ENCODE measurements around the gene IGSF9.

The IGSF9 gene

GRCh38 chr1:159944623-159945455, 574 bp downstream of the IGSF9 start:
- DNase-seq, result no peak

DNA sequence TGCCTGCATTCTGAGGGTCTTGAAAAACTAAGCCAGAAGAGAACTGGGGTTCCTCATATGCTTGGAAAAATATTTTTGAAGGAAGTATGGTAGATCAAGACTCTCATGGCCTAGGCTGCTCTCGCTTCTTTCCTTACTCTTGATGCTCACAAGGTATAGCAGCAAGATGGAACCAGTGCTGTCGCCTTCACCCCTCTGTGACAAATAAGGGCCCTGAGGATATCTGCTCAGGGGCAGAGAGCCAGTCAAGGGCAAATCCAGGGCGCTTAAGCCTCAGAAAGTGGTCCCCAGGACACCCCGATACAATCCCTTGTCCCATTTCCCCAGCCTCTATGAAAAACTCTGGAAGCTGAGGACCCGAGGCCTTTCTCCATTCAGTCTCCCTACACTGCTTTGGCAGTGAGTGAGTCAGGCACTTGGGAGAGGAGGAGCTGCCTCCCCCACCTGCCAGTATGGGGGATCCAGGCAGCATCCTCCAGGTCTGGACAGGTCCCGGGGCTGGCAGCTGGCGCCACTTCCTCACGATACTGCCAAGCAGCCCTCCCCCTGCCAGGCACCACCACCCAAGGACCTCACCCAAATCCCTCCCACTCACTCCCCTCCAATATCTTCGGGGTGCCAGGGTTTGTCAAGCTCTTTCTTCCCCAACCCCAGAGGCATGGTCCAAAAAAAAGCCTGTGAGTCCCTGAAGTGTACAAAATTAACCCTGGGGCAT, 1.3 kb downstream of the IGSF9 start:
- no peak for DNase-seq

- no peak for DNase-seq
Observed at GRCh38 chr1:159943278-159943640, 2.2 kb downstream of the IGSF9 start.

DNA sequence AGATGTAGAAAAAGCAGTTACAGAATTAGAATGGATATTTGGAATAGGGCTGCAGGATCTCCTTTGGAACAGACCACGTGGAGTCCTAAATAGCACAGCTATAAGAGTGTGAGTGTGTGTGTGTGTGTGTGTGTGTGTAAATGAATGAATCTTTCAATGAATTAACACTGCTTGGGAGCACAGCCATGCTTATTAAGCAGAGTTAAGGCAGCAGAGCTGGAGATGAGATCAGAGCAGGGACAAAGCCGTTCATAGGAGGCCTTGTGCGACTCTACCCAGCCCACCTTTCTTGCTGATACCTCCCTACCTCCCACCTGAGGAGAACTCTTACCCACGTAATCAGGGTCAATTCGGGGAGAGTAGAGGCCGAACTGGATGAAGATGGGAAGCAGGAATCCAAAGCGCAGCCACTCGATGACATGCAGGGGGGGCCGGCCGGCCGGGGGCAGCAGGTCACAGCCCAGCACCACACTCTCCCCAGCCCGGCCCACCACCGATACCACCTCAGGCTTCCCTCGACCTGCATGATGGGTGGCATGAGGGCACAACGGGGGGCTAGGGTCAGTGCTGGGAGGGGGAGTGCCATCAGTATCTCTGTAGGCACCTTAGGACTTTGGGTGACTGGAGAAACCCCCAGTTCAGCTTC, 2.7 kb downstream of the IGSF9 start:
- DNase-seq, result no peak

GRCh38 chr1:159941591-159942560, 3.5 kb downstream of the IGSF9 start:
- no peak for DNase-seq

GRCh38 chr1:159941141-159941540, 4.3 kb downstream of the IGSF9 start:
- no peak for DNase-seq

DNA sequence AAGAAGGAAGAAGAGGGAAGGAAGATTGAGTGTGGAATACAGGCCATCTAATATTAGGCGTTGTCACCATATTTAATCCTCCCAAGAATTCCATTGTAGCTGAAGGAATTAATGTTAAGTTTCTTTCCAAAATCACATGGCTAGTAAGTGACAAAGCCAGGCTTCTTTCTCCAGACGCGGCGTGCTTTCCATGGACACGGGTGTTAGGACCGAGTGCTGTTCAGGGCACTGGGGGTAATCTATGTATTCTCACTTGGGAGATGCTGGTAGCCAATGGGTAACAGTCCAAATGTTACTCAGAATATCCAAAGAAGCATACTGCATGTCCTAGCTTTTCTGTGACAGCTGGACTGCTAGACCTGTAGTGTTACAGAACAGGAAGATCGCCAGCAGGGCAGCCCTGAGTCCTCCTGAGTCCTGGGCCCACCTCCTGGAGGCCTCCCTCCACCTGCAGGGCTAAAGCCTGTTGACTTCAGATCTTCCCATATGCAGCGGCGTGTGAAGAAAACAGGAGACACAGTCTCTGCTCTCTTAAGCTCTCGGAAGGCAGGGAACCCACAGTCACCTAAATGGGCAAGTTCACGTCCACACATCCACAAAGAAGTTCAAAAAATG, 5.3 kb downstream of the IGSF9 start:
- DNase-seq, result no peak

DNA sequence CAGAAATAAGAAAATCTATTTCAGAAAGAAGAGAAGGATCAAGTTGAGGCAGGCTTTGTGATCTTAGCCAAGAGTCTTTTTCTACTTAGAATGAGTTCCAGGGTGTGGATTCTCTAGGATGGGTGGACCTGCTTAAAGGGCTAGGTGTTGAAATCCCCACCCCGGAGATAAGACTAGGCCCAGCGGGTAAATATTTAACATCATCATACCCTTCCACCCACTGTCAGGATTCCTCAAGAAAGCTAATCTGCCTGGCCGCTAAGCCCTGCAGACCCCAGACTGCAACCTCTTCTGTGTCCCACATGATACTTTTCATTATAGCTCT, 5.8 kb downstream of the IGSF9 start:
- DNase-seq, result no peak

- DNase-seq, result no peak
Observed at GRCh38 chr1:159938905-159939677, 6.3 kb downstream of the IGSF9 start.

DNA sequence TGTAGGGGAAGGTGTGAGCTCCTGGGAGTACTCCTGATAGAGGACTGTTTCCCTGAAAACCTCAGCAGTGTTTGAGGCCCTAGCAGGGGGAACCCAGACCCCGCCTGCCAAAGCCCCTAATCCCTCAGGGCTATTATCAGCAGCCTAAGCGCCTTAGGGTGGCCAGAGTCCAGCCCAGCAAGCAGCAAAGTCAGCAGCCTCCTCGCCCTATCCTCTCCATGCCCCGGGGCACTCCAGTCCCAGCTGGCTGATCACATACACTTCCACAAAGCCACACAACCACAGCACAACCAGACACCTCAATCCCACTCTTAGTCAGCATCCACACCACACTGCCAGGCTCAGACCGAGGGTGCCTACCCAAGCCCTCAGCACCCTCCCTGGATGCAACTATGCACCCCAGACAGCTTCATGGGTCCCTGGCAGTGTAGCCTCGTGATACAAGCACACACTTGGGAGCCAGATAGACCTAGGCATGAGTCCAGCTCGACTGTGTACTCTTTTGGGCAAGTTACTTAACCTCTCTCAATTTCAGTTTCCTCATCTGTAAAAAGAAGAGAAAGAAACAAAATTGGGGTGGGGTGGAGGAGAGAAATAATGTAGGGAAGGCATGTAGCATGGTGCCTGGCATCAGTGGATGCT, 7.1 kb downstream of the IGSF9 start:
- DNase-seq, result no peak

DNA sequence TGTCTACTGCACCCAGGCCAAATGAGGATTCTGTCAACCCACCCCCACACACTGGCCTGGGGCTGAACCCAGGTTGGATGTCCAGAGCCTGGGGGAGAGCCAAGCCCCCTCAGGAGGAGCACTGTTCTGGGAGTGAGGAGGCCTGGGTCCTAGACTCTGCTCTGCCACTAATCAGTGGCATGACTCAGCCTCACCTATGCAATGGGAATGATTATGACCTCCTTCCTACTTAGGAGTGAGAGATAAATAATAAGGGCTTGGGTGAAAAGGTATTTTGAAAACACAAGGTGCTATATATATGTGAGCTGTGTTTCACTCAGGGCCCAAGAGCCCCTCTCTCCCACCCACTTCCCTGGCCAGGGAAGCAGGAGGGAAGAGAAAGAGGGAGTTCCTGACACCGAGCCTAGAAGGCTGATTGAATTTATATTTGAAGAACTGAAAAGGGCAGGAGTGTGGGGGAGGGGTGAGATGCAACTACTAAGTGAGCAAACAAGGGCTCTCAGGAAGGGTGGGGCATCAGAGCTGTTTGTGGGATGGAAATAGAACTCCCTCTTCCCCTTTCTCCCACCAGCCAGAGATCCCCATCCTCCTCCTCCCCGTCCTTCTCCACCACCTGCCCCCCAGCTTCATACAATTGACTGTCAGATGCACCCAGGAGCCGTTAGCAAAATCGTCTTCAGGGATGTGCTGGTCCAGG, 8.2 kb downstream of the IGSF9 start:
- no peak for DNase-seq

DNA sequence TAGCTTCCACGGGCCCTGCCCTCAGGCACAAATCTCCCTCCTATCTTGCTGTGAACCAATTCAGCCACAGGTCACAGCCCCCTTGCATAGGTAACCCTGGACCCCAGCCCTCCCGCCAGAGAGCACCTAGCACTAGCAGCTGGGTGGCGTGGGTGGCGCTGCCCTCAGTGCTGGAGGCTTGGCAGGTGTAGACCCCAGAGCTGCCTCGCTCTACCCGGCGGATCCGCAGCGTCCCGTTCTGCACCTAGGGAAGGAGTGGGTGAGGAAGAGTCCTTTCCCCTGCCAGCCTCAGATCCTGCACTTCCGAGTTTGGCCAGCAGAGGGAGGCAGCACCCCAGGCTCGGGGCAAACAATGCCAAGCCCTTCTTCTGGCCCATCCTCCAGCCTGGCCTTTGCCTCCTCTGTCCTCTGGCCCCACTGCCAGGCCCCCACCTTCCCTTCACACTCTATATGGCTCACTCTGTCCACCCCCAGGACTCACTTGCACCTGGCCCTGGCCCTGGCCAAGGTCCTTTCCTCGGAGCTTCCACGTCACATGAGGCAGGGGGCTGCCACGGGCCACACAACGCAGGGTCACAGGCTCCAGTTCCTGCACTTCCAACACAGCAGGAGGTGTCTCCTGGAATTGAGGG, 9.0 kb downstream of the IGSF9 start:
- DNase-seq, result peak; percentile 34

GRCh38 chr1:159935719-159936272, 9.6 kb downstream of the IGSF9 start:
- DNase-seq, result no peak

DNA sequence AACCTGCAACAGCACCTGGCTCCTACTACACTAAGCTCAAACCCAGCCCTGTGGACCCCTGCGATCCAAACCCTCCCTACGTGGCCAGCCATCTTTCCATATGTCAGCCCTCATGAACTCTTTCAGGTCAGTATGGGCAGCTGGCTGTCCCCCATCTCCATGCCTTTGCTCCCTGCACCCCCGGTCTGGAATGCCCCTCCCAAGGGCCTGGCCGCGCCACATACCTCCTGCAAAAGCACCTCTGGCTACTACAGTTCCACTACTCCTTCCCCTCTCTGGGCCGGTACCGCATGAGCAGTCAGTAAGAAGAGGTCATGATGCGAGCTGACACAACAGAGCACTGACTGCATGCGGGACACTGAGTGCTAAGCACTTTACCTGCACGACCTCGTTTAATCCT, 10.1 kb downstream of the IGSF9 start:
- DNase-seq, result no peak

GRCh38 chr1:159934136-159935039, 11.0 kb downstream of the IGSF9 start:
- DNase-seq, result no peak

GRCh38 chr1:159933347-159933746, 12.1 kb downstream of the IGSF9 start:
- no peak for DNase-seq

GRCh38 chr1:159932296-159933285, 12.8 kb downstream of the IGSF9 start:
- no peak for DNase-seq
